Calu3 (cell line): Measurements from ENCODE around the gene ARHGAP24. TPM values are rescaled to one million over a fixed set of nuclear protein-coding genes. Genes with fewer than 3 reads are reported as not detected.
"Not testable (repeated sequence)": the region's sequence is repeated elsewhere in the genome, so short reads cannot be mapped to it uniquely, and the experiment has no call there.

Source experiments
- BruUV-seq: library from RNA; stranded (reverse); fragments of 400-500 nt; replicated peaks from 2 replicates; lab custom pipeline; 2021; lab: Mats Ljungman, UMichigan
- CTCF ChIA-PET: fragments of 300-600 bp; sonication (Branson Sonifier 250); formaldehyde crosslinking; loops from one replicate; lab custom pipeline; 2022; ENCODE audit warnings: antibody characterized with exemption; lab: Charles Lee
- DNase-seq: peaks from one replicate; pipeline ENCODE4 v3.0.0; 2022
- H3K27ac Mint-ChIP-seq: one replicate; pipeline ENCODE4 v1.8.0; 2022; ENCODE audit warnings: mixed read lengths; ENCODE audit not compliant: unreplicated experiment
- H3K27me3 Mint-ChIP-seq: one replicate; pipeline ENCODE4 v1.8.0; 2022; ENCODE audit warnings: mixed read lengths; ENCODE audit not compliant: unreplicated experiment
- H3K36me3 Mint-ChIP-seq: one replicate; pipeline ENCODE4 v1.8.0; 2022; ENCODE audit warnings: mild to moderate bottlenecking, moderate library complexity, mixed read lengths; ENCODE audit not compliant: insufficient read depth, unreplicated experiment
- H3K4me1 Mint-ChIP-seq: one replicate; pipeline ENCODE4 v1.8.0; 2022; ENCODE audit warnings: mild to moderate bottlenecking, low read depth, mixed read lengths; ENCODE audit not compliant: unreplicated experiment
- H3K4me3 Mint-ChIP-seq: one replicate; pipeline ENCODE4 v1.8.0; 2022; ENCODE audit warnings: mild to moderate bottlenecking, low read depth, moderate library complexity, mixed read lengths; ENCODE audit not compliant: unreplicated experiment
- H3K9me3 Mint-ChIP-seq: one replicate; pipeline ENCODE4 v1.8.0; 2022; ENCODE audit warnings: low read depth, mixed read lengths; ENCODE audit not compliant: unreplicated experiment
- intact Hi-C: fragments of 100-400 bp; cut with micrococcal nuclease; formaldehyde crosslinking; loops from one replicate; pipeline ENCODE4 v1.10.0; 2022; ENCODE audit not compliant: unreplicated experiment
- total RNA-seq: library from RNA; stranded (reverse); gene quantifications from 2 replicates; pipeline ENCODE4 v1.2.3, GENCODE V29; 2022
- TF ChIP-seq, protein P1 (sequence below): fragments of 200-600 bp; IDR thresholded peaks from one replicate; pipeline ENCODE4 v1.8.0; 2022; ENCODE audit warnings: antibody characterized with exemption; ENCODE audit not compliant: unreplicated experiment

ARHGAP24 gene
- total RNA-seq, 1 experiment from 2014 or later = 10.2 TPM

DNA sequence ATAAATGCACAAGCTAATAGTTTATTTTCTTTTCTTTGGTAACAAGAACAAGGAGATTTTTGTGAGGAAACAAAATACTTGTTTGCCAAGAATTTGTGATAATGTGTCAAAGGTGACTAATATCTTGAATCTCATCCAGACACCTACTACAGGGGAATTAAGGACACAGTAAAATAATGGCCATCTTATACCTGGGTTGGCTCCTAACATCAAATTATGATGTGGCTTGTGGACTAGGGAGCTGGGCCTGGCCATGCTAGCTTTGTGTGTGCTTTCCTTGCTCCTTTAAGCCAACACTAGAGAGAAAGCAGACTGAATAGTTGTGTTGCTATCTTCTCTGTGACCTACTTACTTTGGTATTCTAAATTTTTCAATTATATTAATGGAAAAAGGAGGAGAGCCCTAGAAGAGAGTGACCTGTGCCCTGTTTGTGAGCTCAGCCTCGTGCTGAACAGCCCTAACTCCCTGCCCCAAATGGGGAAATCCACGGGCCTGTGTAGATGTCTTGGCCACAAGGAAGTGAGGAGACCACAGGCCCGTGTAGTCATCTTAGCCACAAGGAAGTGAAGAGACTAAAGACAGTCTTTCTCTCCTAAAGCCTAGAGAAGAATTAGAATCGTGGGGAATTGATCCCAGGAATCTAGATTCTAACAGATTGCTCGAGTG is 23.3 kb downstream of the ARHGAP24 start:
- no peaks in the 10 kb centered on the region for H3K27me3 Mint-ChIP-seq
- H3K4me1 Mint-ChIP-seq = peaks cover 16% of the 10 kb centered on the region
- H3K4me3 Mint-ChIP-seq = no peak overlapping the region
- CTCF ChIA-PET = no interaction called here
- DNase-seq = peak; percentile 50
- TF ChIP-seq, protein P1, sequence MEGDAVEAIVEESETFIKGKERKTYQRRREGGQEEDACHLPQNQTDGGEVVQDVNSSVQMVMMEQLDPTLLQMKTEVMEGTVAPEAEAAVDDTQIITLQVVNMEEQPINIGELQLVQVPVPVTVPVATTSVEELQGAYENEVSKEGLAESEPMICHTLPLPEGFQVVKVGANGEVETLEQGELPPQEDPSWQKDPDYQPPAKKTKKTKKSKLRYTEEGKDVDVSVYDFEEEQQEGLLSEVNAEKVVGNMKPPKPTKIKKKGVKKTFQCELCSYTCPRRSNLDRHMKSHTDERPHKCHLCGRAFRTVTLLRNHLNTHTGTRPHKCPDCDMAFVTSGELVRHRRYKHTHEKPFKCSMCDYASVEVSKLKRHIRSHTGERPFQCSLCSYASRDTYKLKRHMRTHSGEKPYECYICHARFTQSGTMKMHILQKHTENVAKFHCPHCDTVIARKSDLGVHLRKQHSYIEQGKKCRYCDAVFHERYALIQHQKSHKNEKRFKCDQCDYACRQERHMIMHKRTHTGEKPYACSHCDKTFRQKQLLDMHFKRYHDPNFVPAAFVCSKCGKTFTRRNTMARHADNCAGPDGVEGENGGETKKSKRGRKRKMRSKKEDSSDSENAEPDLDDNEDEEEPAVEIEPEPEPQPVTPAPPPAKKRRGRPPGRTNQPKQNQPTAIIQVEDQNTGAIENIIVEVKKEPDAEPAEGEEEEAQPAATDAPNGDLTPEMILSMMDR = no peak
- H3K9me3 Mint-ChIP-seq = no peaks in the 10 kb centered on the region
- H3K36me3 Mint-ChIP-seq = no peaks in the 10 kb centered on the region
- peak overlapping the region; percentile 42 for H3K27ac Mint-ChIP-seq
- no TSS peak for BruUV-seq
- intact Hi-C loops = no loop called here

GRCh38 chr4:85499573-85499972 is 24.6 kb downstream of the ARHGAP24 start:
- Mint-ChIP-seq H3K36me3 (no peaks in the 10 kb centered on the region), H3K4me1 (peaks cover 16% of the 10 kb centered on the region), H3K27me3 (no peaks in the 10 kb centered on the region), H3K9me3 (peaks cover 2% of the 10 kb centered on the region), H3K27ac (peak overlapping the region; percentile 52), H3K4me3 (no peak overlapping the region)
- CTCF ChIA-PET = no interaction called here
- TF ChIP-seq, protein P1 = no peak
- intact Hi-C loops = no loop called here
- no peak for DNase-seq
- no TSS peak for BruUV-seq

DNA sequence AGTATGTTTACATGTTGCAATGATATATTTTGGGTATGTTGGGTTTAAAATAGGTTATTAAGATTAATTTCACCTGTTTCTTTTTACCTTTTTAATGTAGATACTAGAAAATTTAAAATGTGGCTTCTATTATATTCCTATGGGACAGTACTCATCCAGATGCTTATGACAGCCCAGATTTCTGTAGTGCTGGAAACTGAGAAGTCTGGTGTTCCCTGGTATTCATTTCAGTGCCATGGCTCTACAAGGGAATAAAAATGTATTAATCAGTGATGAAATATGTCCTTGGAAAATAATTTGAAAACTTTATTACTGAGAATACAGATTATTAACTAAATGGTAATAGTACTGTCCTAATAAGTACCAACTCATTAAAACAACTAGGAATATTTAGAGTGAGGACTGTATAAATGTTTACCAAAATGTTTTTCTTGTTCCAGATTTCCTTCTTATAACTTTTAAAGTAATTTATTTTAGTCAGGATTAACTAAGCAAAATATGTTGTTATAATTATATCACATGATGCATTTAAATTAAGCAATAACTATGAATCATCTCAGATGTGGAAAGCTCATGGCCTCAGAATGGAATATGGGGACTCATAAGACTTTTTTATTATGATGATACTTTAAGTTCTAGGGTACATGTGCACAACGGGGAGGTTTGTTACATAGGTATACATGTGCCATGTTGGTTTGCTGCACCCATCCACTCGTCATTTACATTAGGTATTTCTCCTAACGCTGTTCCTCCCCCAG is 25.3 kb downstream of the ARHGAP24 start:
- intact Hi-C loops = no loop called here
- BruUV-seq = no TSS peak
- H3K27ac Mint-ChIP-seq = no peak overlapping the region
- H3K36me3 Mint-ChIP-seq = no peaks in the 10 kb centered on the region
- no peaks in the 10 kb centered on the region for H3K27me3 Mint-ChIP-seq
- peaks cover 16% of the 10 kb centered on the region for H3K4me1 Mint-ChIP-seq
- no peak overlapping the region for H3K4me3 Mint-ChIP-seq
- no peak for DNase-seq
- TF ChIP-seq, protein P1 = no peak
- CTCF ChIA-PET = no interaction called here
- H3K9me3 Mint-ChIP-seq = peaks cover 5% of the 10 kb centered on the region

DNA sequence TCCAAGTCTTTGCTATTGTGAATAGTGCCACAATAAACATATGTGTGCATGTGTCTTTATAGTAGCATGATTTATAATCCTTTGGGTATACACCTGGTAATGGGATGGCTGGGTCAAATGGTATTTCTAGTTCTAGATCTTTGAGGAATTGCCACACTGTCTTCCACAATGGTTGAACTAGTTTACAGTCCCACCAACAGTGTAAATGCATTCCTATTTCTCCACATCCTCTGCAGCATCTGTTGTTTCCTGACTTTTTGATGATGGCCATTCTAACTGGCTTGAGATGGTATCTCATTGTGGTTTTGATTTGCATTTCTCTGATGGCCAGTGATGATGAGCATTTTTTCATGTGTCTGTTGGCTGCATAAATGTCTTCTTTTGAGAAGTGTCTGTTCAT is 26.2 kb downstream of the ARHGAP24 start:
- CTCF ChIA-PET, H3K27ac Mint-ChIP-seq, H3K36me3 Mint-ChIP-seq, BruUV-seq, DNase-seq, H3K9me3 Mint-ChIP-seq, H3K27me3 Mint-ChIP-seq, intact Hi-C loops, H3K4me3 Mint-ChIP-seq: not testable (repeated sequence)
- peaks cover 10% of the 10 kb centered on the region for H3K4me1 Mint-ChIP-seq
